ENCODE data around the gene C4B. TPM values are rescaled to one million over a fixed set of nuclear protein-coding genes. Genes with fewer than 3 reads are reported as not detected.

The C4B gene
- total RNA-seq, 1 experiment from 2014 or later = 2.6 TPM

DNA sequence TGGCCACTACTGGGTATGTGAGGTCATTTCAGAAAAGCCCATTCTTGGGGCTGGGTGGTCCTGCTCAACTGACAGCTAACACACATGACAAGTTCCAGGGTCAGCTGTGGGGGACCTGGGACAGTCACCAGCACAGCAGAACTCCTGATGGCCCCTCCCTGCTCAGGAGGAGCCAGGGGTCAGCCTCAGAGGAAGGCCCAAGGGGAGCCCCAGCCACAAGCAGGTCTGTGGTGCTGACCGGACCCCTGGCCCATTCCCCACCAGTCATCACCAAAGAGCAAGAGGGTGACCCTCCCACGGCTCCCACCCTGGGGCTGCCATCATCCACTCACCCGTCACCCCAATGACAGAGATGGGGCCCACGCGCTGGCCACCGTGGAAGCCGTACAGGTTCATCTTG lies 41.7 kb downstream of the C4B start:
- H3K9ac ChIP-seq (ENCODE audit: low read length) = no peak overlapping the region
- no peak overlapping the region for H3K4me3 ChIP-seq (ENCODE audit: low read length)
- no peak for TF ChIP-seq EZH2 (IDR thresholded peaks at IDR 0.05; ENCODE audit: low read length, unreplicated experiment)
- no peak for TF ChIP-seq EZH2phosphoT487 (IDR thresholded peaks at IDR 0.05; ENCODE audit: borderline replicate concordance, low read length)
- TF ChIP-seq, protein P1, sequence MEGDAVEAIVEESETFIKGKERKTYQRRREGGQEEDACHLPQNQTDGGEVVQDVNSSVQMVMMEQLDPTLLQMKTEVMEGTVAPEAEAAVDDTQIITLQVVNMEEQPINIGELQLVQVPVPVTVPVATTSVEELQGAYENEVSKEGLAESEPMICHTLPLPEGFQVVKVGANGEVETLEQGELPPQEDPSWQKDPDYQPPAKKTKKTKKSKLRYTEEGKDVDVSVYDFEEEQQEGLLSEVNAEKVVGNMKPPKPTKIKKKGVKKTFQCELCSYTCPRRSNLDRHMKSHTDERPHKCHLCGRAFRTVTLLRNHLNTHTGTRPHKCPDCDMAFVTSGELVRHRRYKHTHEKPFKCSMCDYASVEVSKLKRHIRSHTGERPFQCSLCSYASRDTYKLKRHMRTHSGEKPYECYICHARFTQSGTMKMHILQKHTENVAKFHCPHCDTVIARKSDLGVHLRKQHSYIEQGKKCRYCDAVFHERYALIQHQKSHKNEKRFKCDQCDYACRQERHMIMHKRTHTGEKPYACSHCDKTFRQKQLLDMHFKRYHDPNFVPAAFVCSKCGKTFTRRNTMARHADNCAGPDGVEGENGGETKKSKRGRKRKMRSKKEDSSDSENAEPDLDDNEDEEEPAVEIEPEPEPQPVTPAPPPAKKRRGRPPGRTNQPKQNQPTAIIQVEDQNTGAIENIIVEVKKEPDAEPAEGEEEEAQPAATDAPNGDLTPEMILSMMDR (conservative IDR thresholded peaks at IDR 0.05; ENCODE audit: low read depth, low read length) = no peak
- no peaks in the 10 kb centered on the region for H3K27me3 ChIP-seq (ENCODE audit: low read length)
- H3F3A ChIP-seq (ENCODE audit: low read length, unreplicated experiment) = no peaks in the 10 kb centered on the region
- no peak for ATAC-seq
- no peak overlapping the region for H3K4me2 ChIP-seq (ENCODE audit: low read length)
- H3K9me2 ChIP-seq (replicated peaks; ENCODE audit: low read length) = no peaks in the 10 kb centered on the region
- H3K79me2 ChIP-seq (ENCODE audit: low read length) = no peaks in the 10 kb centered on the region
- no peaks in the 10 kb centered on the region for H3K9me3 ChIP-seq (ENCODE audit: low read length)
- no peaks in the 10 kb centered on the region for H3K36me3 ChIP-seq (ENCODE audit: low read depth, low read length)
- ChIA-PET POLR2A (ENCODE audit: unreplicated experiment) (no interaction called here), CTCF (no interaction called here)
- no TSS peak for BruUV-seq (replicated peaks)
- no peak overlapping the region for H3K27ac ChIP-seq (ENCODE audit: low read length)
- H4K20me1 ChIP-seq (ENCODE audit: low read length) = no peaks in the 10 kb centered on the region
- H3K4me1 ChIP-seq (ENCODE audit: insufficient read depth, low read length) = no peaks in the 10 kb centered on the region
- H2AFZ ChIP-seq (ENCODE audit: low read length) = no peak overlapping the region
- no peak for DNase-seq
- intact Hi-C loops (cut with micrococcal nuclease) = no loop called here

DNA sequence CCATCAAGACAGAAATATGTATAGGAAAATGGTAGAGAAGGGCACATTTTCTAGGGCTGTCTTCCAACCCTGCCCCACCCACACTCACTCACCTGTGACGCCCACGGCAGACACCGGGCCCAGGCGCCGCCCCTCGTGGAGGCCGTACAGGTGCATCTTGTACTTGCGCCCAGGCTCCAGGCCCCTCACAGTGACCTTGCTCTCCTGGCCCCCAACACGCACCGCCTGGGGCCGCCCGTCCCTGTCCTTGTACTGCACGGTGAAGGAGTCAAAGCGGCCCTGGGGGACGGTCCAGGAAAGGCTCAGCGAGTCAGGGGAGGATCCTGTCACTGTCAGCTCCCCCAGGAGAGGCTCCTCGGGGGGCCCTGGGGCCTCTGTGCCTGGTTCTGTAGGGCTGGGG lies 43.4 kb downstream of the C4B start:
- Histone ChIP-seq H3K36me3 (ENCODE audit: low read depth, low read length) (no peaks in the 10 kb centered on the region), H3F3A (ENCODE audit: low read length, unreplicated experiment) (no peaks in the 10 kb centered on the region), H4K20me1 (ENCODE audit: low read length) (no peaks in the 10 kb centered on the region), H3K27ac (ENCODE audit: low read length) (no peak overlapping the region), H3K9ac (ENCODE audit: low read length) (no peak overlapping the region), H3K9me2 (replicated peaks; ENCODE audit: low read length) (no peaks in the 10 kb centered on the region), H3K4me3 (ENCODE audit: low read length) (no peak overlapping the region), H3K9me3 (ENCODE audit: low read length) (no peaks in the 10 kb centered on the region), H3K79me2 (ENCODE audit: low read length) (no peaks in the 10 kb centered on the region), H3K27me3 (ENCODE audit: low read length) (no peaks in the 10 kb centered on the region), H3K4me1 (ENCODE audit: insufficient read depth, low read length) (no peaks in the 10 kb centered on the region), H2AFZ (ENCODE audit: low read length) (no peak overlapping the region), H3K4me2 (ENCODE audit: low read length) (no peak overlapping the region)
- POLR2A ChIA-PET (ENCODE audit: unreplicated experiment) = no interaction called here
- TF ChIP-seq EZH2phosphoT487 (IDR thresholded peaks at IDR 0.05; ENCODE audit: borderline replicate concordance, low read length) (no peak), EZH2 (IDR thresholded peaks at IDR 0.05; ENCODE audit: low read length, unreplicated experiment) (no peak)
- TF ChIP-seq, protein P1 (conservative IDR thresholded peaks at IDR 0.05; ENCODE audit: low read depth, low read length) = no peak
- CTCF ChIA-PET = no interaction called here
- intact Hi-C loops (cut with micrococcal nuclease) = no loop called here
- BruUV-seq (replicated peaks) = no TSS peak
- DNase-seq (no peak), ATAC-seq (no peak)

DNA sequence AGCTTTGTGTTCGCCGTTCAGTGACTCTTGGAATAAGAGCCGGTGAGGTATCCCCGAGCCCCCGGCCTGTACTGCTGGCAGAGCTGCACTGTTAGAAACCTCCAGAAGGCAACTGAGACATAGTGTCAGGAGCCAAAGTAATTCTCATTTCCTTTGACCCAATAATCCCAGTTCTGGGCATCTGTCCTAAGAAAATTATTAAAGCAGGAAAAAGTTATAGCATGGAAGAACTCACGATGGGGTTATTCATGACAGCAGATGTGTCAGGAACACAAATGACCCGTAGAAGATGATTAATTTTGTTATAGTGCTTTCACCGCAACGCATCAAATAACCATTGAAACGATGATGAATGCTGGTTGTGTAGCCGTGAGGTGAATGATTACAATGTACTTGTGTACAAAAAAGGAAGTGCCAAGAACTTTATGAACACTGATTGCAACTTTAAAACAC lies 43.9 kb downstream of the C4B start:
- ATAC-seq = no peak
- H3K27ac ChIP-seq (ENCODE audit: low read length) = no peak overlapping the region
- BruUV-seq (replicated peaks) = no TSS peak
- no peaks in the 10 kb centered on the region for H3K36me3 ChIP-seq (ENCODE audit: low read depth, low read length)
- H2AFZ ChIP-seq (ENCODE audit: low read length) = no peak overlapping the region
- no peak for DNase-seq
- H3K27me3 ChIP-seq (ENCODE audit: low read length) = no peaks in the 10 kb centered on the region
- H3K79me2 ChIP-seq (ENCODE audit: low read length) = no peaks in the 10 kb centered on the region
- no peaks in the 10 kb centered on the region for H3K9me3 ChIP-seq (ENCODE audit: low read length)
- H3K4me3 ChIP-seq (ENCODE audit: low read length) = no peak overlapping the region
- H3K4me1 ChIP-seq (ENCODE audit: insufficient read depth, low read length) = no peaks in the 10 kb centered on the region
- ChIA-PET POLR2A (ENCODE audit: unreplicated experiment) (no interaction called here), CTCF (no interaction called here)
- intact Hi-C loops (cut with micrococcal nuclease) = no loop called here
- H3K4me2 ChIP-seq (ENCODE audit: low read length) = no peak overlapping the region
- H3K9ac ChIP-seq (ENCODE audit: low read length) = no peak overlapping the region
- TF ChIP-seq EZH2phosphoT487 (IDR thresholded peaks at IDR 0.05; ENCODE audit: borderline replicate concordance, low read length) (no peak), EZH2 (IDR thresholded peaks at IDR 0.05; ENCODE audit: low read length, unreplicated experiment) (no peak)
- TF ChIP-seq, protein P1 (conservative IDR thresholded peaks at IDR 0.05; ENCODE audit: low read depth, low read length) = no peak
- H3K9me2 ChIP-seq (replicated peaks; ENCODE audit: low read length) = no peaks in the 10 kb centered on the region
- no peaks in the 10 kb centered on the region for H3F3A ChIP-seq (ENCODE audit: low read length, unreplicated experiment)
- H4K20me1 ChIP-seq (ENCODE audit: low read length) = no peaks in the 10 kb centered on the region
